IPS-11a (cell line): ENCODE results near the gene SUPT6H.
A peak's percentile ranks its signal among the peaks of the same experiment; 100 is the strongest.
"Not testable (repeated sequence)": the region's sequence is repeated elsewhere in the genome, so short reads cannot be mapped to it uniquely, and the experiment has no call there.

Source experiments
- H3K4me3 ChIP-seq: one replicate; pipeline ENCODE4 v1.5.1; 2013; ENCODE audit warnings: low read depth, low read length, control low read depth

SUPT6H gene

DNA sequence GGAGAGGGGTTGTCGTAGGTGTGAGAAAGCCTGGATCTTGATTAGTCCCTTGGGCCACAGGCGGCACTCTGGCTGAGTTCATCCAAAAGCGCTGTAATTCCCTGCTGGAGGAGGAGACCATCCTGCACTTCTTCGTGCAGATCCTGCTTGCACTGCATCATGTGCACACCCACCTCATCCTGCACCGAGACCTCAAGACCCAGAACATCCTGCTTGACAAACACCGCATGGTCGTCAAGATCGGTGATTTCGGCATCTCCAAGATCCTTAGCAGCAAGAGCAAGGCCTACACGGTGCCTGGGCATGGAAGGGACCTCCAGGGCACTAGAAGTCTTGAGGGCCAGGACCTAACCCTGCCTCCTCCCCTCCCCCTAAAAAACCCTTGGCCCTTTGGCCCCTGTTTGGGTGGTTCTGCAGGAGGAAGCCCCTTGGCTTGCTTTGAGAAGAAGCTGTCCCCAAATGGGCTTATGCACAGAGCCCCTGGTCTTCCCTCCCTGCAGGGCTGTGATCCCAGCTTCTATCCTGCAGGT lies 72.8 kb downstream of the SUPT6H start:
- no peak overlapping the region for H3K4me3 ChIP-seq

- no peak overlapping the region for H3K4me3 ChIP-seq
These were observed 73.3 kb downstream of the SUPT6H start for GRCh38 chr17:28735242-28735722.

DNA sequence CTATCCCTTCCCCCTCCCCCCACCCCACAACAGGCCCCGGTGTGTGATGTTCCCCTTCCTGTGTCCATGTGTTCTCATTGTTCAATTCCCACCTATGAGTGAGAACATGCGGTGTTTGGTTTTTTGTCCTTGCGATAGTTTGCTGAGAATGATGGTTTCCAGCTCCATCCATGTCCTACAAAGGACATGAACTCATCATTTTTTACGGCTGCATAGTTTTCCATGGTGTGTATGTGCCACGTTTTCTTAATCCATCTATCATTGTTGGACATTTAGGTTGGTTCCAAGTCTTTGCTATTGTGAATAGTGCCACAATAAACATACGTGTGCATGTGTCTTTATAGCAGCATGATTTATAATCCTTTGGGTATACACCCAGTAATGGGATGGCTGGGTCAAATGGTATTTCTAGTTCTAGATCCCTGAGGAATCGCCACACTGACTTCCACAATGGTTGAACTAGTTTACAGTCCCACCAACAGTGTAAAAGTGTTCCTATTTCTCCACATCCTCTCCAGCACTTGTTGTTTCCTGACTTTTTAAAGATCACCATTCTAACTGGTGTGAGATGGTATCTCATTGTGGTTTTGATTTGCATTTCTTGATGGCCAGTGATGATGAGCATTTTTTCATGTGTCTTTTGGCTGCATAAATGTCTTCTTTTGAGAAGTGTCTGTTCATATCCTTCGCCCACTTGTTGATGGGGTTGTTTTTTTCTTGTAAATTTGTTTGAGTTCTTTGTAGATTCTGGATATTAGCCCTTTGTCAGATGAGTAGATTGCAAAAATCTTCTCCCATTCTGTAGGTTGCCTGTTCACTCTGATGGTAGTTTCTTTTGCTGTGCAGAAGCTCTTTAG lies 74.1 kb downstream of the SUPT6H start:
- not testable (repeated sequence) for H3K4me3 ChIP-seq

- no peak overlapping the region for H3K4me3 ChIP-seq
These were observed 75.3 kb downstream of the SUPT6H start for GRCh38 chr17:28737316-28737715.

- H3K4me3 ChIP-seq: no peak overlapping the region
These were observed 76.0 kb downstream of the SUPT6H start for GRCh38 chr17:28737770-28738679.

DNA sequence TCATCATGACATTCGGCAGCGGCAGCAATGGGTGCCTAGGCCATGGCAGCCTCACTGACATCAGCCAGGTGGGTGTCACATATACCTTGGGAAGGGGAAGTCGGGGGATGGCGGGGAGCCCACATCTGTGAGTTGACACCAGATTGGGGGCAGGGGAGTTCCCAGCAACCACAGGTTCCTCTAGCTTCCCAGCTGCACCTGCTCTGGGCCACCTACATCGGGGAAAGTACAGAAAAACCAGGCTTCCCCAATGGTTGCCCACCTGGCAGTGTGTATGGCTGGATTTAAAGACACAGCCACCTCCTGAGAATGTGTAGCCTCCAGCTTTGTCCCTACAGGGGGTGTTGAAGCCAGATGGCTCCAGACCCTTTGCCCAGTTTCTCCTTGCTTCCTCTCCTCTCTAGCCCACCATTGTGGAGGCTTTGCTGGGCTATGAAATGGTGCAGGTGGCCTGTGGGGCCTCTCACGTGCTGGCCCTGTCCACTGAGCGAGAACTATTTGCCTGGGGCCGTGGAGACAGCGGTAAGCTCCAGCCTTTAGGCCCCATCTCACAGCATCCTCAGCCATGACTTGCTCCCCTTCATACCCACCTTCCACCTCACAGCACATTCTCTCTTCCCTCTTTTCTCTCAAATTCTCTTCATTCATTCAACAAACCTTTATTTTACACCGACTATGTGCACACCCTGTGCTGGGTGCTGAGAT lies 76.8 kb downstream of the SUPT6H start:
- H3K4me3 ChIP-seq: no peak overlapping the region

DNA sequence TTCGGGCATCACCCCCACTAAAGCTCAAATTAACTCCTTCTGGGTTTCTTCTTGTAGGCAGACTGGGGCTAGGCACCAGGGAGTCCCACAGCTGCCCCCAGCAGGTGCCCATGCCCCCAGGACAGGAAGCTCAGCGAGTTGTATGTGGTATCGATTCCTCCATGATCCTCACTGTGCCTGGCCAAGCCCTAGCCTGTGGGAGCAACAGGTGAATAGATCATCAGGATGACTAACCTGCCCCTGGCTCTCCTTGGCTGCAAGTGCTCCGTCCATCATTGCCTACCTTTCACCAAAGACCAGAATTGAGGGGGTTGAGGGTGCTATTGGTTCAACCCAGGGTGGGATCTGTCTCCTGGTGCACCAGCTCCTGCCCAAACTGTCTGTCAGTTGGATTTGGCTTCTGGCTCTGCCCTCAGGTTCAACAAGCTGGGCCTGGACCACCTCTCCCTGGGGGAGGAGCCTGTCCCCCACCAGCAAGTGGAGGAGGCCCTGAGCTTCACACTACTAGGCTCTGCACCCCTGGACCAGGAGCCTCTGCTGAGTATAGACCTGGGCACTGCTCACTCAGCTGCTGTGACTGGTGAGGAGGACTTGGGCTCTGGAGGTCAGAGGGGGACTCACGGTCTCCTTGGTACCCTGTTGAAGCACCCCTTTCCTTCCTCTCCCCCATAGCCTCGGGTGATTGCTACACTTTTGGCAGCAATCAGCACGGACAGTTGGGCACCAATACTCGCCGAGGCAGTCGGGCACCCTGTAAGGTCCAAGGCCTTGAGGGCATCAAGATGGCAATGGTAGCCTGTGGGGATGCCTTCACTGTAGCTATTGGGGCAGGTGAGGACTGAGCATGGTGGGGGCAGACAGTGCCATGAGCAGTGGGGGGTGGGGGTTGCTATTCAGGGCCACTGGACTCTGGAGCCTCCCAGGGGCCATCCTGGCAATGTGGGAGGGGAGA lies 78.7 kb downstream of the SUPT6H start:
- H3K4me3 ChIP-seq: no peak overlapping the region

GRCh38 chr17:28741358-28742349 lies 79.6 kb downstream of the SUPT6H start:
- no peak overlapping the region for H3K4me3 ChIP-seq

DNA sequence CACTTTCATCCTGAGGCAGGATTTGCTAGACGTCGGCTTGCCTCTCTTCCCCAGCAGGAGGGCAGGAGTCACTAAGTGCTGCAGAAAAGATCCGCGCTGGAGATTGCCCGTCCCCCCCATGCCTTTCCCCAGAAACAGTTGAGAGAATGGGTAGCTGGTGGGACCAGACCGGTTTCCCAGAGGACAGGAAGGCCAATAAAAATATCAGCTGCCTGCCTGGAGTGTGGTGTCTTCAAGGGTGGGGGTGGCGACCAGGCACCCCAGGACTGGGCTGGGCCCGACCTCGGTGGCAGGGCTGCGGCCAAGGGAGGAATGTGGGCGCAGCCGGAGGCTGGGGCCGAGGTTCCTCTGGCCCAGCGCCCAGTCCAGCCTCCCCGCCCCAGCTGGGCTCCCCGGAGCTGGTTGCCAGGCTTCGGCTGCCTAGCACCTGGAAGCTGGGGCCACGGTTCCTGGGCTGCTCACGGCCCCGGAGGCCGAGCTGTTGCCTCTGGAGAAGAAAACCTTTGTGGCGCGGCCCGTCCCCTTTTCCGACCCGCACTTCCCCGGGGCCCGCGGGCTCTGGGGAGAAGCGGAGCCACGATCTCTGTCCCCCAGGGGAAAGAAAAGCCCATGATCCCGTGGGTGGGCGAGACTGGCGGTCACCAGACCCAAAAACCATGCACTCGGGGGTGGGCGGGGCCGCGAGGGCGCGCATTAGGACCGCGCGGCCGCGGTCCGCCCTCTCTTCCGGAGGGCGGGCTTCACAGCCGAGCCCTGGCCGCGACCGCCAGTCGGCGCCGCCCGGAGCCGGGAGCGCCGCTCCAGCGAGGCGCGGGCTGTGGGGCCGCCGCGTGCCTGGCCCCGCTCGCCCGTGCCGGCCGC lies 81.5 kb downstream of the SUPT6H start, which contains the start of gene TRAF4:
TRAF4 (plus strand) TSS at position 769 of the 861 bp plus-strand sequence. CDS start 102 bp downstream, outside the sequence.
- peak within 1 kb of the TSS; percentile 96 for H3K4me3 ChIP-seq

- H3K4me3 ChIP-seq: peak overlapping the region; percentile 96
These were observed 82.3 kb downstream of the SUPT6H start for GRCh38 chr17:28744104-28744971.

- peak overlapping the region; percentile 96 for H3K4me3 ChIP-seq
These were observed 83.2 kb downstream of the SUPT6H start for GRCh38 chr17:28744972-28745785.

- H3K4me3 ChIP-seq: peak overlapping the region; percentile 96
These were observed 83.9 kb downstream of the SUPT6H start for GRCh38 chr17:28745786-28746411.

DNA sequence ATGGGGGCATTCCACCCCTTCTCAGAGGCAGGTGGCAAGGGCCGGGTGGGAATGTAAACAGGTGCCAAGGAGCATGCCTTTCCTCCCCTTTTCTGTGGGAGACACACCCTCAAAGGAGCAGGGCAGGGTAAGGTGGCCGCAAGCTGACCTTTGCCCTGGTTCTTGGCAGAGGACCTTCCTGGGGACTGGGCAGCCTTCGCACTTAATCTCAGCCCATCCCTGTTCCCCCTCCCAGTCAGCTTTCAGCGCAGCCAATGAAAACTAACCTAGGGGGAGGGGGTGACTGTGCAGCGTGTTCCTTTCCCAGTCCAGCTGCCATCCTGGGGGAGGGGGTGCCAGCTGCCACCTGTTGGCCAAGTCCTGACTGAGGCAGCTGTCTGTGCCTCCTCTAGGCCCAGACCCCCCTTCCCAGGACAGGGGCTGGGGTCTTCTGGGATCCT lies 84.6 kb downstream of the SUPT6H start:
- H3K4me3 ChIP-seq: no peak overlapping the region

DNA sequence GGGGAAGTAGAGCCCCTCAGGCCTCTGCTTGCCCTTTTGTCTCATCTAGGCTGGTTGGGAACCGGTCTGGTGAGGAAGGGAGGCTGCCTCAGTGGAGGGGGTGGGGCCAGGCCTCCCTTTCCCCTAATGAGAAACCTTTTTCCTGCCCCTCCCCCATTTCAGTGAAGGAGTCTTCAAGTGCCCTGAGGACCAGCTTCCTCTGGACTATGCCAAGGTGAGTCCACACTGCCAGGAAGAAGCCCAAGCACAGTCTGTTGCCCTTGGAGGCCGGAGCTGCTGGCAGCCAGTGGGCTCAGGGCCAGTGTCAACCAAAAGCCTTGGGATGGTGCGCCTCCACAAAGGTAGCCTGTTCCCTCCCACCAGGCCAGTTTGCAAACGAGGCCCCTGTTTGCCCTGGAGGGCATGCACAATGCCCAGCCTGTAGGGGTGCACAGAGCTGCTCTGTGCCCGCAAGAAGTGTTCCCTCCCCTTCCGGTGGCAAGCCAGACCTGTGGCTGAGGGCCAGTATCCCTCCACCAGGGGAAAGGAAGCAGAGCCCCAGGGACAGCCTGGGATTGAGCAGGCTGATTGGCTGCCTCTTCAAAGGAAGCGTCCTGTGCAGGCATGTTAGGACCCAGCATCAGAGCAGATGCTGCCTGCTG lies 85.2 kb downstream of the SUPT6H start:
- no peak overlapping the region for H3K4me3 ChIP-seq
